Hair follicle dermal papilla cell (primary cell): ENCODE measurements around the gene CD33. TPM values are rescaled to one million over a fixed set of nuclear protein-coding genes. Genes with fewer than 3 reads are reported as not detected.

Experiments
- small RNA-seq: library from RNA; depleted of rRNA; stranded (forward); fragments of <200 nt; gene quantifications from one replicate; pipeline ENCODE3, GENCODE V24; 2012
- total RNA-seq: library from RNA; depleted of rRNA; stranded (reverse); fragments of >200 nt; gene quantifications from 2 replicates; pipeline ENCODE4 v1.2.3, GENCODE V29; 2012

CD33 gene
- not detected in 2 replicates for total RNA-seq

GRCh38 chr19:51224898-51225393 is at the start of gene CD33:
TSS of gene CD33 (plus strand) at chr19:51225080. CDS start at chr19:51225119, 39 bp downstream.

GRCh38 chr19:51250786-51251467 is 26.0 kb downstream of the CD33 start, which contains the start of gene SIGLECL1:
TSS of gene SIGLECL1 (plus strand) at chr19:51251080. CDS start at chr19:51264073, 12,993 bp downstream.

Small RNA genes within 50 kb of the gene (small RNA-seq; reads per million reads assigned to genes)
- gene MIR8074 = not detected

Other genes starting within 250 kb of the CD33 start
- gene KLK7, start 241.2 kb upstream of the CD33 start, total RNA-seq = 0.32 and 0.49 TPM in 2 replicates
- gene KLK8, start 223.5 kb upstream of the CD33 start, total RNA-seq = 0.16 and 0.49 TPM in 2 replicates
- gene KLK10, start 205.4 kb upstream of the CD33 start, total RNA-seq = 0.12 TPM in 1 of 2 replicates, not detected in the other
- not detected in 2 replicates for gene KLK11, start 198.5 kb upstream of the CD33 start, total RNA-seq
- not detected in 2 replicates for gene KLK12, start 190.1 kb upstream of the CD33 start, total RNA-seq
- gene KLK13, start 160.0 kb upstream of the CD33 start, total RNA-seq = not detected in 2 replicates
- not detected in 2 replicates for gene KLK14, start 142.2 kb upstream of the CD33 start, total RNA-seq
- gene CTU1, start 116.7 kb upstream of the CD33 start, total RNA-seq = 5.3 and 5.4 TPM in 2 replicates
- gene SIGLEC9, start 100.2 kb upstream of the CD33 start, total RNA-seq = not detected in 2 replicates
- not detected in 2 replicates for gene SIGLEC7, start 82.8 kb upstream of the CD33 start, total RNA-seq
- not detected in 2 replicates for gene SIGLECL1, start 26.0 kb downstream of the CD33 start, total RNA-seq
- gene IGLON5, start 86.6 kb downstream of the CD33 start, total RNA-seq = not detected in 2 replicates
- gene VSIG10L, start 117.1 kb downstream of the CD33 start, total RNA-seq = 0.49 and 0.81 TPM in 2 replicates
- gene ETFB, start 141.3 kb downstream of the CD33 start, total RNA-seq = 48.0 and 58.5 TPM in 2 replicates
- gene CLDND2, start 143.9 kb downstream of the CD33 start, total RNA-seq = not detected in 2 replicates
- gene NKG7, start 147.6 kb downstream of the CD33 start, total RNA-seq = not detected in 2 replicates
- gene LIM2, start 162.9 kb downstream of the CD33 start, total RNA-seq = not detected in 2 replicates
- gene C19orf84, start 165.5 kb downstream of the CD33 start, total RNA-seq = not detected in 2 replicates
- gene SIGLEC10, start 192.6 kb downstream of the CD33 start, total RNA-seq = not detected in 2 replicates
- not detected in 2 replicates for gene SIGLEC8, start 233.4 kb downstream of the CD33 start, total RNA-seq